Measurements from ENCODE around the gene CLDN19.

CLDN19 gene

DNA sequence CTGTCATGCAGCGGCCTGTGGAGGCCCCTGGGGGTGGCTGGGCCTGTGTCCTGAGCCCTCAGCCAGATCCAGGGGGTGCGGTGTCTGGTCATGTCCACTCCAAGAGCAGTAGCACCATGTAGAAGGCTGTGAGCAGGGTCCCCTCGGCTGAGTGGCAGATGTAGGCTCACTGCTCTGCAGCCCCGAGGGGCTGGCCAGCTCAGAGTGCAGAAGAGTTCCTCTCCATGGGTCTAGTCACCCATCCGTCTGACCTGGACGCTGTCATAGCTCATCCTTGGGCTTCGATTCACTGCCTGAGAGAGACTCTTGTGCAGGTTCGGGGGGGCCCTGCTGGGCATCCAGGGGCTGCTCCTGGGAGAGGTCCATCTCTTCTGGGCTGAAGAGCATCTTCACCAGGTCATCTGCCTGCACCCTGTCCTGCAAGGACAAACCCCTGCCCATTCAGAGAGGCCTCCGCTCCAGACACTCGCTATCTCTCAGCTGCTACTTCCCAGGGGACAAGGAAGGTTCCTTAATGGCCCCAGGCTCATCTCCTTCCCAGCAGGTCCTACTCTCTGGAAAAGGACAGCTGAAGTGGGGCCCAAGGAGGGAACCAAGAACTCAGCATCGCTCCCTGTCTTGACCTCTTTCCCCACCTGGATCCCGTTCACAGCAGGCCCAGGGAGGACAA, 6.5 kb upstream of the CLDN19 start:
- TF ChIP-seq, protein P1, sequence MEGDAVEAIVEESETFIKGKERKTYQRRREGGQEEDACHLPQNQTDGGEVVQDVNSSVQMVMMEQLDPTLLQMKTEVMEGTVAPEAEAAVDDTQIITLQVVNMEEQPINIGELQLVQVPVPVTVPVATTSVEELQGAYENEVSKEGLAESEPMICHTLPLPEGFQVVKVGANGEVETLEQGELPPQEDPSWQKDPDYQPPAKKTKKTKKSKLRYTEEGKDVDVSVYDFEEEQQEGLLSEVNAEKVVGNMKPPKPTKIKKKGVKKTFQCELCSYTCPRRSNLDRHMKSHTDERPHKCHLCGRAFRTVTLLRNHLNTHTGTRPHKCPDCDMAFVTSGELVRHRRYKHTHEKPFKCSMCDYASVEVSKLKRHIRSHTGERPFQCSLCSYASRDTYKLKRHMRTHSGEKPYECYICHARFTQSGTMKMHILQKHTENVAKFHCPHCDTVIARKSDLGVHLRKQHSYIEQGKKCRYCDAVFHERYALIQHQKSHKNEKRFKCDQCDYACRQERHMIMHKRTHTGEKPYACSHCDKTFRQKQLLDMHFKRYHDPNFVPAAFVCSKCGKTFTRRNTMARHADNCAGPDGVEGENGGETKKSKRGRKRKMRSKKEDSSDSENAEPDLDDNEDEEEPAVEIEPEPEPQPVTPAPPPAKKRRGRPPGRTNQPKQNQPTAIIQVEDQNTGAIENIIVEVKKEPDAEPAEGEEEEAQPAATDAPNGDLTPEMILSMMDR (conservative IDR thresholded peaks at IDR 0.05; ENCODE audit: control insufficient read depth, insufficient read depth, low read depth, low read length) = no peak
- DNase-seq (ENCODE audit: low read depth) = no peak
- no peak overlapping the region for H3K4me3 ChIP-seq (ENCODE audit: control insufficient read depth, low read depth, low read length)

DNA sequence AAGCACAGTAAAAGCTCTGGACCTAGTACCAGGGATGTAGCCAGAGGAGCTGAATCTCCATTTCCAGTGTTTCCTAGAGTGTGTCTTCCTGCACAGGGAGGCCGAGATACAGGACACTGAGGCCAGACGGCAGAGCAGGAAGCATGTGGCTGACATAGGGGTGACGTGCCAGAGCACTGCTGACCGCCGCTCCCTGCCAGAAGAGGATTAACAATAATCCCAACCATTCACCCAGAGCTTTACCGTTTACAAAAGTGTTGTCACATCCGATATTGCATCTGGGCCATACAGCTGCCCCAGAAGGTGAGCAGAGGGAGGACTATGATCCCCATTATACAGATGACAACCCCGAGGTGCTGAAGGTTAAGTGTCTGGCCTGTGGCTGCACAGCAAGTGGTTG, 5.8 kb upstream of the CLDN19 start:
- no peak overlapping the region for H3K4me3 ChIP-seq (ENCODE audit: control insufficient read depth, low read depth, low read length)
- TF ChIP-seq, protein P1 (conservative IDR thresholded peaks at IDR 0.05; ENCODE audit: control insufficient read depth, insufficient read depth, low read depth, low read length) = no peak
- no peak for DNase-seq (ENCODE audit: low read depth)

DNA sequence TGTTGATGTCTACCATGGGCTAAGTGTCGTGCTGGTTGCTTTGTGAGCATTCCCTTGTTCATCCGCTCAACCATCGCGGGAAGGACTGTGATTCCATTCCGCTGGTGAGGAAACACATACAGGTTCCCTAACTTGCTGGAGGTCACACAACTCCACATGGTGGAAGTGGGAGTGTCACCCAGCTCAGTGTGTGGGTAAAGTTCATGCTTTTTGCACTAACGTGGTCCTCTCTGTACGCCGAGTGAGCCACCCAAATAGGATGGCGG, 4.0 kb upstream of the CLDN19 start:
- no peak for DNase-seq (ENCODE audit: low read depth)
- no peak overlapping the region for H3K4me3 ChIP-seq (ENCODE audit: control insufficient read depth, low read depth, low read length)
- TF ChIP-seq, protein P1 (conservative IDR thresholded peaks at IDR 0.05; ENCODE audit: control insufficient read depth, insufficient read depth, low read depth, low read length) = no peak

DNA sequence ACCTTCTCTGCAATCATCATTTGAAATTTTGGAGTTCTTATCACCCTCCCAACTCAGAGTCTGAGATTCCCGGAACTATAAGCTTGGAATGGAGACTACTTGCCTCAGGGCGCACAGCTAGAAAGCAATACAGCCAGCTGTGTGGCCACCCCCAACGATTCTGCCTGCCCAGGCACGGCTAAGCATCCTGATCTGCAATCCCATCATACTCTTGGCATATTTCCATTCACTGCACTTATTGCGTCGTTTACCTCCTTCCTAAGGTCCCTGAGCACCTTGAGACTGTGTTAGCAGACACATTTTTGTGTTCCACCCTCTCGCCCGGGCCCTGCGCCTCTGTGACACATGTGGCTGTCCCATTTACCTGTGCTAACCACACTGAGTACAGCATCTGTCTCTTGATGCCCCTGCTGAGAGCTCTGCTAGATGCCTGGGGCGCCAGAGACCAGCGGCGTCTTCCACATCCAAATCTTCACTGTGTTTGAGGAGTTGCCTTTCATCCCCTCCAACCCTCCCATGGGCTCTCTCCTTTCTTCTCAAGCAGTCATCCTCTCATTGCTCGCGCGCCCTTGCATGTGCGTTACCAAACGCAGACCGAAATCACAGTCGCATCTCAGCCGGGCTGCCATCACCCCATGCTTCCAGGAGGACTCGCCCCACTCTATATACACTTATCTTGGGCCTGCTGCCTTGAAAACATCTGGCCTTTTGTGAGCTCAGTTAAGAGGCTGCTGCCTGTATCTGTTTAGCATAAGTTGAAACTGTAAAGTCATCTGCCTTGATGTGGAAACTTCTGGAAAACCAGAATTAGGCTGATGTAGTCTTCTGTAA, 3.5 kb upstream of the CLDN19 start:
- no peak overlapping the region for H3K4me3 ChIP-seq (ENCODE audit: control insufficient read depth, low read depth, low read length)
- no peak for DNase-seq (ENCODE audit: low read depth)
- TF ChIP-seq, protein P1 (conservative IDR thresholded peaks at IDR 0.05; ENCODE audit: control insufficient read depth, insufficient read depth, low read depth, low read length) = no peak

DNA sequence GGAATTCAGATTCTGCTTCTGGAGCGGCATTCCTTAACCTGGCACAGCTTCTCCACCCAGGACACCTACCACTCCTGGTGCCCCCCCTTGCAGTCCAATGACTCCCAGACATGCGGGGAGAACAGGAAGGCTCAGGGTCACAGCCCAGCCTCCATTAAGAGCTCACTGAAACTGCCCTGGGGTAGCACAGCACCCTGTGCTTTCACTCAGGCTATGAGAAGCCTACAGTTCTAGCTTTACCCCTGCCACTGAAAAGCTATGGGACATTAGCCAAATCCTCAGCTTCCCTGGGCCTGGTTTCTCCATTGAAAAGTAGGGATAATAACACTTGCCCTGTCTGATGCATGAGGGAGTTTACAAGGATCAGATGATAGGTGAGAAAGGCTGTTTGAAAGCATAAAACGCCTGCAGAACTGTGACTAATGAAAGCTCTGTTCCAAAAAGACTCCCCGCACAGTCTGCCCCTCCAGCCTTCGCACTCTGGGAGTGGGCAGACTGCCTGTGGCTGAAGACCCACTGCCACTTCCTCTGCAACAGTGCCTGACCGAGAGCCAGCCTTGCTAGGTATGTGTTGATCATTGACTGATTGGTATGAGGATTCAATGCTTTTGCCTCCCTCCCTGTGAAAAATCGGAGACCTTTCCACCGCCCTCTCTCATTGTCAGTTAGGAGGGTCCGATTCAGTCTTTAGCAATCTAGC, 2.7 kb upstream of the CLDN19 start:
- TF ChIP-seq, protein P1 (conservative IDR thresholded peaks at IDR 0.05; ENCODE audit: control insufficient read depth, insufficient read depth, low read depth, low read length) = no peak
- DNase-seq (ENCODE audit: low read depth) = no peak
- no peak overlapping the region for H3K4me3 ChIP-seq (ENCODE audit: control insufficient read depth, low read depth, low read length)

DNA sequence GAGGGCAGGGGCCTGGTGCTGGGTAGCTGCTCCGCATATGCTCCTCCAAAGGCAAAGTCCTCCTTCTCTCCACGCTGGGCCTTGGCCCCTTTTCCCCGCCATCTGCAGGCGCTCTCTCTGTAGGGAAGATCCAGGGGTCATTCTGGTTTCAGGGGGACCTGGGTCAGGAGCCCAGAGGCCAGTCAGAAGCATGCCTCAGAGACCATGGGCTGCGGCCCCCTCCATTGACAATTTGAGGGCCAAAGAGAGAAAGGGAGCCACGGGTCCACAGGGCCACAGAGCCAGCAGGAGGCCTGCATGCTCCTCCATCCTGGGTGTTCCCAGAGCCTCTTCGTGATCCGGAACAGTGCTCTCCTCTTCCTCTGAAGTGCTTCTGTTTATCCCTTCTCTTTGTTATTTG, 2.1 kb upstream of the CLDN19 start:
- TF ChIP-seq, protein P1 (conservative IDR thresholded peaks at IDR 0.05; ENCODE audit: control insufficient read depth, insufficient read depth, low read depth, low read length) = no peak
- H3K4me3 ChIP-seq (ENCODE audit: control insufficient read depth, low read depth, low read length) = no peak overlapping the region
- DNase-seq (ENCODE audit: low read depth) = no peak

Data from fibroblast of mammary gland (primary cell).